ENCODE results near the gene AICDA. TPM values are rescaled to one million over a fixed set of nuclear protein-coding genes. Genes with fewer than 3 reads are reported as not detected.
A peak's percentile ranks its signal among the peaks of the same experiment; 100 is the strongest.

The AICDA gene
- total RNA-seq: under 1 TPM; 0.10 to 0.11 TPM
- under 1 TPM; 0.13 to 0.23 TPM for polyA plus RNA-seq (ENCODE audit: insufficient read length in 2 of 2)
- long read RNA-seq, donor 1: 0 reads
- long read RNA-seq, donor 2: 0 reads
- long read RNA-seq, donor 3: 0 reads
- long read RNA-seq, donor 4: 0 reads

DNA sequence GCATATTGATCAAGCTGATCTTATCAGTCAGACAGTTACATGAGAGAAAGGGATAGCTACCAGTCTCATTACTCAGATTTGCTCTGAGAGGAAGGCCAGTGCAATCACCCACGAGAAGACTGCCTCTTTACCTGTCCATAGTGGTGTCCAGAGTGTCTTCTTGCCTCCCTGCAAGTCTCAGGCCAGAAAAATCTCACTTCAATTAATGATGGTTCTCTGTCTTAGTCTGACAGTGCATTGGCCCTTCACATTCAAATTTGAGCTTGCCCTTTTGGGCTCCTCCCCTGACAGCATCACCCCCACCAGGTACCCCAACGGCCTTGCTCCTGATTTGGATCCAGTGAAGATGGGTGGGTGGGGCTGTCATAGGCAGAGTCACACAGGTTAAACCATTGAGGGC lies at the start of gene AICDA:
TSS of gene AICDA (minus strand) at position 231 of the 400 bp plus-strand sequence. CDS start at position 139, 92 bp downstream.
- no peaks in the 10 kb centered on the region for H3K4me1 ChIP-seq (ENCODE audit: control insufficient read depth, insufficient read depth, low read length)
- H3K27ac ChIP-seq (ENCODE audit: low read depth, low read length): no peak within 1 kb of the TSS
- WGBS (ENCODE audit: insufficient coverage): 86% methylated on average over 1 of the region's 2 CpGs
- H3K27me3 ChIP-seq (ENCODE audit: control insufficient read depth, insufficient read depth, low read length): no peaks in the 10 kb centered on the region
- H3K36me3 ChIP-seq (ENCODE audit: control insufficient read depth, insufficient read depth, low read length): no peaks in the 10 kb centered on the region
- no peak within 1 kb of the TSS for H3K4me3 ChIP-seq (ENCODE audit: low read depth, low read length)
- no peak for DNase-seq (ENCODE audit: low read depth in 4 of 6, low spot score in 6 of 6)
- H3K9me3 ChIP-seq (ENCODE audit: control insufficient read depth, insufficient read depth, low read length): no peaks in the 10 kb centered on the region

DNA sequence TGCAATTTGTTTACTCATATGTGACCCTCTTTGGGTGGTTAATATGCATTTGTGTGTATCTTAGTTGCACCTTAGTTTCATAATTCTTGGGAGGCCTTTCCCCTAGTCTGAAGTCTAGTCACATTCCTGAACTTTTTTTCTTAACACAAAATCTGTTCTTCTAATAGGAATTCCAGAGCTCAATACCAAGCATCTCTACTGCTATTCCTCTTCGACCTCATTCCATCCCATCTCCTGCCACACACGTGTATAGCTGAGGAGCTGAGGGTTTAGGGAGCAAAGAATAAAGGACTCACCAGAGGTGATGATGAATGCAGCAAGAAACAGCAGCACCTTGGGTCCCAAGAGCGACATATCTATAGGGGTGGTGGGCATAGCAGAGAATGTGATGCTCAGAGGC lies 49.1 kb upstream of the AICDA start:
- Histone ChIP-seq H3K4me3 (ENCODE audit: low read depth, low read length) (no peak overlapping the region), H3K27me3 (ENCODE audit: control insufficient read depth, insufficient read depth, low read length) (no peaks in the 10 kb centered on the region), H3K27ac (ENCODE audit: low read depth, low read length) (no peak overlapping the region), H3K4me1 (ENCODE audit: control insufficient read depth, insufficient read depth, low read length) (no peaks in the 10 kb centered on the region), H3K36me3 (ENCODE audit: control insufficient read depth, insufficient read depth, low read length) (no peaks in the 10 kb centered on the region), H3K9me3 (ENCODE audit: control insufficient read depth, insufficient read depth, low read length) (no peaks in the 10 kb centered on the region)
- no peak for DNase-seq (ENCODE audit: low read depth in 4 of 6, low spot score in 6 of 6)
- 100% methylated on average over 1 of the region's 3 CpGs for WGBS (ENCODE audit: insufficient coverage)

DNA sequence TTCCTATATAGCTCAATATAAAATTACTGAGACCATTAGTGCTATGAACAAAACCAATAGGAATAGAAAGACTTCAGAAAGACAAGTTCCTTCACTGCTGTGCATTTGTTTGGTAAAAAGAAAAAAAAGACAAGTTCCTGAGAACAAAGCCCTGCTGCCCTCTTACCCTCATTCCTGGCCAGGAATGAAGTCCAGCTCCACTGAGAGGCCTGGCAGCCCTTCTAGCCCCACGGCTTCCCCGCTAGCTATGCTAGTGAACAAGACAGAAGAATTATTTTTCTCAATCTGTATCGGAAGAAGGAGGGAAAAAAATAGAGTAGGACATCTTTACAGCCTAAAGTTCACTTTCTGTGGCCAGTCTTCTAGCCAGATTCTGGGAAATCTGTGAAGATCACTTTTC lies 48.4 kb upstream of the AICDA start:
- WGBS (ENCODE audit: insufficient coverage): no CpG with 5 or more reads among the region's 3 CpGs
- Histone ChIP-seq H3K27me3 (ENCODE audit: control insufficient read depth, insufficient read depth, low read length) (no peaks in the 10 kb centered on the region), H3K4me3 (ENCODE audit: low read depth, low read length) (no peak overlapping the region), H3K27ac (ENCODE audit: low read depth, low read length) (no peak overlapping the region), H3K9me3 (ENCODE audit: control insufficient read depth, insufficient read depth, low read length) (no peaks in the 10 kb centered on the region), H3K4me1 (ENCODE audit: control insufficient read depth, insufficient read depth, low read length) (no peaks in the 10 kb centered on the region), H3K36me3 (ENCODE audit: control insufficient read depth, insufficient read depth, low read length) (no peaks in the 10 kb centered on the region)
- peak in 1 of 6 donors; percentile 31 for DNase-seq (ENCODE audit: low read depth in 4 of 6, low spot score in 6 of 6)

DNA sequence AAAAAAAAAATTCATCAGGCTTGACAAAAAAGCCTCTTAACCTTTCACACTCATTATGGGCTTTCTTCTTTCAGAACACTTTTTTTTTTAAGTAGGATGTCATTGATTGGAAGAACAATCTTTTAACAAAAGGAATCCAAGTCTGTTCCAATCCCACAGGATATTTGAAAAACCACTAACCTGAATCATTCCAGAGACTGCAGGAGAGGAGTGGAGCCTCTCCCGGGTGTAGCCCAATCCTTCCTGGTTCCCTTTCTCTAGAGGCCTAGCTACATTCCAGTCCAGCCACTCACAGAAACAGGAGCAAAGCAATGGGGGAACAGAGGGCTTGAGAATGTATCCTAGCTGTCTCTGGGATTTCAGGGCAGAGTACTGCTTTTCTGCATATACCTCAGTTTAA lies 45.7 kb upstream of the AICDA start:
- WGBS (ENCODE audit: insufficient coverage): 56% methylated on average over 1 of the region's 1 CpG
- no peaks in the 10 kb centered on the region for H3K27me3 ChIP-seq (ENCODE audit: control insufficient read depth, insufficient read depth, low read length)
- no peak for DNase-seq (ENCODE audit: low read depth in 4 of 6, low spot score in 6 of 6)

DNA sequence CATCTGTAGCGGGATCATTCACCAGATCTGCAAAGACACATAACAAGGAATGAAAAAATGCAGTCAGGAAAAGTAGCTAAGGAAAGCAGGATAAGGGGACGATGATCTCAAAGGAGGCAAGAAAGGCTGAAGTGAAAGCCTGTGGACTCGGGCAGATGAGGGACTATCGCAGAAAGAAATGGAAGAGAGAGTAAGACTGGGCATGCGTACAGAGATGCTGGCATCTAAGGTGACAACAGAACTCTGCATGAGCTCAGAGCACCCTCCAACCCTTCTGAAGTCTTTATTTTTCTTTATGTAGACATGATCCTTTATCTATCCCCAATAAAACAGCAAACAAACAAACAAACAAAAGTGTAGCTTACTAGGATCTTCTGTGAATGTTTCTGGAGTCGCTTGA lies 42.8 kb upstream of the AICDA start:
- H3K9me3 ChIP-seq (ENCODE audit: control insufficient read depth, insufficient read depth, low read length): no peaks in the 10 kb centered on the region
- H3K36me3 ChIP-seq (ENCODE audit: control insufficient read depth, insufficient read depth, low read length): no peaks in the 10 kb centered on the region
- no peaks in the 10 kb centered on the region for H3K4me1 ChIP-seq (ENCODE audit: control insufficient read depth, insufficient read depth, low read length)
- no peak for DNase-seq (ENCODE audit: low read depth in 4 of 6, low spot score in 6 of 6)
- H3K27ac ChIP-seq (ENCODE audit: low read depth, low read length): no peak overlapping the region
- no peak overlapping the region for H3K4me3 ChIP-seq (ENCODE audit: low read depth, low read length)
- H3K27me3 ChIP-seq (ENCODE audit: control insufficient read depth, insufficient read depth, low read length): no peaks in the 10 kb centered on the region
- WGBS (ENCODE audit: insufficient coverage): 88% methylated on average over 5 of the region's 6 CpGs

More for the DNA sequence above, 45.7 kb upstream of the AICDA start:
- Histone ChIP-seq H3K4me1 (ENCODE audit: control insufficient read depth, insufficient read depth, low read length) (no peaks in the 10 kb centered on the region), H3K9me3 (ENCODE audit: control insufficient read depth, insufficient read depth, low read length) (no peaks in the 10 kb centered on the region), H3K4me3 (ENCODE audit: low read depth, low read length) (no peak overlapping the region), H3K27ac (ENCODE audit: low read depth, low read length) (no peak overlapping the region), H3K36me3 (ENCODE audit: control insufficient read depth, insufficient read depth, low read length) (no peaks in the 10 kb centered on the region)

DNA sequence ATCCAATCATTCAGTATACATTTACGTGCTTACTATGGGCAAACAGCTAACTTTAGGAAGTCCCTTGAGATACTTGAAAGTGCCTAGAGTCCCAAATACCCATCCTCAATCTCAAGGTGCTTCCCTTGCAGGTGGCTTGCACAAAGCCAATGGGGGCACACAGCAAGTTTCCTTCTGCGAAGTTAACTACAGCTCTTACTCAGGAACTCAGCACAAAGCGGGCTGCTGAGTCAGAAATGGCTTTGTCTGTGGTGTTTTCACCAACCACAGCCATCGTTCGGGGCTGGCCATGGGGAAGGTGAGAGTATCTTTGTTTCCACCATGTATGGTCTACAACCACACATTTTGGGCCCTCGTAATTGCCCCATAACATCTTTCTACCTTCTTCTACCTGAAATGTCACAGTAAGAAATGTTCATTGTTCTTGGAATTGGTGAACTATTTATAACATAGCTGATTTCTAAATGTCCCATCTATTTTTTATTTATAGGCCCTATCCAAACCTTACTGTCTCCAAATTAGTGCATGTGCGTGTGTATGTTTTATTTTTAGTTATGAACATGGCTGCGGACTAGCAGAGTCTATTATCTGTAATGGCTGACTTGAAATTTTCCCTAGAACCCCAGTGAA lies 36.0 kb upstream of the AICDA start:
- no peaks in the 10 kb centered on the region for H3K36me3 ChIP-seq (ENCODE audit: control insufficient read depth, insufficient read depth, low read length)
- 91% methylated on average over 4 of the region's 8 CpGs for WGBS (ENCODE audit: insufficient coverage)
- no peaks in the 10 kb centered on the region for H3K4me1 ChIP-seq (ENCODE audit: control insufficient read depth, insufficient read depth, low read length)
- H3K4me3 ChIP-seq (ENCODE audit: low read depth, low read length): no peak overlapping the region
- no peaks in the 10 kb centered on the region for H3K9me3 ChIP-seq (ENCODE audit: control insufficient read depth, insufficient read depth, low read length)
- H3K27me3 ChIP-seq (ENCODE audit: control insufficient read depth, insufficient read depth, low read length): peaks cover 2% of the 10 kb centered on the region
- no peak for DNase-seq (ENCODE audit: low read depth in 4 of 6, low spot score in 6 of 6)
- H3K27ac ChIP-seq (ENCODE audit: low read depth, low read length): no peak overlapping the region

DNA sequence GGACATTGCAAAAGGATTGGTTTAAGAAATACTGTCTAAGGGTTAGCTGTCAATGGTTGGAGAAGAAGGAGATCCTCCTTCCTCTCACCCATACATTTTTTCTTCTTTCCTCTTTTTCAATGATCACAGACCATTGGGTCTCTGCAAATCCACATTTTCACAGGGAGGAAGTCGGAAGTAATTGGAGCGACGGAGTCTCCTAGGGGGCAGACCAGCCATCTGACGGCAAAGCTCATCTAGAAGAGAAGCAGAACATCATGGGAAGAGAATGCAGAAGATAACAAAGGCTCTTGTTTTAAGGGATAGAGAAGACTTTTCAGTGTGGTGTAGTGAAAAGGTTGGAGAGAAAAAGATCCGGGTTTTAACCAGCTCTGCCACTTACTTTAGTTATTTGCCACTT lies 35.3 kb upstream of the AICDA start:
- Histone ChIP-seq H3K4me1 (ENCODE audit: control insufficient read depth, insufficient read depth, low read length) (no peaks in the 10 kb centered on the region), H3K27ac (ENCODE audit: low read depth, low read length) (no peak overlapping the region), H3K36me3 (ENCODE audit: control insufficient read depth, insufficient read depth, low read length) (no peaks in the 10 kb centered on the region), H3K9me3 (ENCODE audit: control insufficient read depth, insufficient read depth, low read length) (no peaks in the 10 kb centered on the region), H3K27me3 (ENCODE audit: control insufficient read depth, insufficient read depth, low read length) (peaks cover 2% of the 10 kb centered on the region), H3K4me3 (ENCODE audit: low read depth, low read length) (no peak overlapping the region)
- 79% methylated on average over 4 of the region's 5 CpGs for WGBS (ENCODE audit: insufficient coverage)
- DNase-seq (ENCODE audit: low read depth in 4 of 6, low spot score in 6 of 6): no peak

DNA sequence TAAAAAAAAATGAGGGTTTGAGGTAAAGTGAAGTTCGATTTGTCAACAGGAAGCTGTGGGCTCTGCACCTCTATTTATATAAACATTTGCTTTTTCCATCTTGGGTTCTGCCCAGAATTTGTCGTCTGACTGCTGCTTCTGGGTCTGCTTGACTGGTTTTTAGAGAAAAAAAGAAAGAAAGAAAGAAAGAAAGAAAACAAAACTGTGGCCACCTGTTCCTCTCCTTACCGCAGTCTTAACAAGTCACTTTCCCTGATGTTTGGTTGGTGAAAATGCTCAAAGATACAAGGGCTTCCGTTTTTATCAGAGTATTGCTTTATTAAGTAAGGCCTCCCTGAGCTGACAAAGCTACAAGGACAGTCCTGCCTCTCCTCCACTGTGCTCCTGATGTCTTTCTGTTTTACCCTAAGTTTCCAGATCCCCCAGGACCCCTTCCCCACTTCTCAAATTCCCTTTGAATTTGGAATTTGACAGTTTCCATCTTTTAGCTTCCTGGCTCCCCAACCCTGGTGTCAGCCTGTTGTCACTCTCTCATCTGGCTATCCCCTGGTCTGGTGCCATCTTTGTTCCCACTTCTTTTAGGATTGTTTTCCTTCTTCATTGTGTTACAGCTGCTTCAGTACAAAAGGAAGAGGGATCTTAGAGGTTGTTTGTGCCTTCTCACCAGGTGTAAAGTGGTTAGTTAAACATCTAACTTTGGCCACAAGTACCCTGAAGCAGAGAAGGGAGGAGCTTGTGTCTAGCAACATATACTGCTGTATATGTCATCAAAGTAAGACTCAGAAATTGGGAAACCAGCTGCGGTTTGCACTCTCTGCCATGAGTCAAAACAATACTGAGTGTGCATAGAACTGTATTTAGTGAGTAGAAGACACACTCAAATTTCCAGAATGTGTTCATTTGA lies 31.9 kb upstream of the AICDA start:
- Histone ChIP-seq H3K27ac (ENCODE audit: low read depth, low read length) (no peak overlapping the region), H3K4me1 (ENCODE audit: control insufficient read depth, insufficient read depth, low read length) (no peaks in the 10 kb centered on the region), H3K9me3 (ENCODE audit: control insufficient read depth, insufficient read depth, low read length) (no peaks in the 10 kb centered on the region), H3K4me3 (ENCODE audit: low read depth, low read length) (no peak overlapping the region), H3K27me3 (ENCODE audit: control insufficient read depth, insufficient read depth, low read length) (no peaks in the 10 kb centered on the region), H3K36me3 (ENCODE audit: control insufficient read depth, insufficient read depth, low read length) (no peaks in the 10 kb centered on the region)
- WGBS (ENCODE audit: insufficient coverage): 100% methylated on average over 1 of the region's 5 CpGs
- no peak for DNase-seq (ENCODE audit: low read depth in 4 of 6, low spot score in 6 of 6)

DNA sequence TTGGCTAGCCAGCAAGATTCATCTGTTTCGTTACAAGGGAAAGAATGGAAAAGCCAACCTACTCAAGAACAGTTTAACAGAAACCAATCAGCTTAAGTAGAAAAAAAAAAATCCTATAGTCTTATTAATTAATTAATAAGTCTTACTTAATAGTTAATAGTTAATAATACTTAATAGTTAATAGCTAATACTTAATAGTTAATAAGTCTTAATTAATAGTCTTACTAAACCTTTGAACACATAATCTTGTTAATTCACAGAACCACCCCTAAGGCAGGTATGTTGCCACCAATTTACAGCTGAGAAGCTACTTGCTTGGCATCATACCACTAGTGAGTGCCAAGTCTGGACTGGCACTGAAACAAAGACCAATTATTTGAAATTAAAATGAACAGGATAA lies 30.1 kb upstream of the AICDA start:
- no CpG with 5 or more reads among the region's 1 CpG for WGBS (ENCODE audit: insufficient coverage)
- H3K36me3 ChIP-seq (ENCODE audit: control insufficient read depth, insufficient read depth, low read length): no peaks in the 10 kb centered on the region
- no peak overlapping the region for H3K27ac ChIP-seq (ENCODE audit: low read depth, low read length)
- no peaks in the 10 kb centered on the region for H3K9me3 ChIP-seq (ENCODE audit: control insufficient read depth, insufficient read depth, low read length)
- H3K4me1 ChIP-seq (ENCODE audit: control insufficient read depth, insufficient read depth, low read length): no peaks in the 10 kb centered on the region
- H3K4me3 ChIP-seq (ENCODE audit: low read depth, low read length): no peak overlapping the region
- no peak for DNase-seq (ENCODE audit: low read depth in 4 of 6, low spot score in 6 of 6)
- H3K27me3 ChIP-seq (ENCODE audit: control insufficient read depth, insufficient read depth, low read length): no peaks in the 10 kb centered on the region

Measured in spinal cord (tissue), 10 donors.